HG02588 (cell line): Measurements from ENCODE around the gene RAB18.
"Not testable (repeated sequence)": the region's sequence is repeated elsewhere in the genome, so short reads cannot be mapped to it uniquely, and the experiment has no call there.

ENCODE experiments used
- ATAC-seq: cut with Tn5 transposase; IDR thresholded peaks from one replicate; pipeline ENCODE4 v1.9.1; 2021; ENCODE audit warnings: mild to moderate bottlenecking, moderate library complexity; ENCODE audit not compliant: unreplicated experiment

Gene RAB18

GRCh38 chr10:27503498-27504006 lies 552 bp upstream of the RAB18 start:
- ATAC-seq = no peak

- ATAC-seq = no peak
Measured at GRCh38 chr10:27504808-27505460, 830 bp downstream of the RAB18 start.

- ATAC-seq = not testable (repeated sequence)
Measured at GRCh38 chr10:27505537-27505936, 1.4 kb downstream of the RAB18 start.

GRCh38 chr10:27506280-27506679 lies 2.2 kb downstream of the RAB18 start:
- no peak for ATAC-seq

GRCh38 chr10:27512548-27512947 lies 8.4 kb downstream of the RAB18 start:
- no peak for ATAC-seq

- ATAC-seq = no peak
Measured at GRCh38 chr10:27513451-27514191, 9.5 kb downstream of the RAB18 start.

- ATAC-seq = no peak
Measured at GRCh38 chr10:27514243-27514642, 10.1 kb downstream of the RAB18 start.

- no peak for ATAC-seq
Measured at GRCh38 chr10:27518261-27518660, 14.2 kb downstream of the RAB18 start.

- no peak for ATAC-seq
Measured at GRCh38 chr10:27525819-27526218, 21.7 kb downstream of the RAB18 start.

- no peak for ATAC-seq
Measured at GRCh38 chr10:27526242-27526641, 22.1 kb downstream of the RAB18 start.

- ATAC-seq = no peak
Measured at GRCh38 chr10:27527666-27528295, 23.7 kb downstream of the RAB18 start.

GRCh38 chr10:27529010-27529783 lies 25.1 kb downstream of the RAB18 start:
- no peak for ATAC-seq

- ATAC-seq = no peak
Measured at GRCh38 chr10:27530477-27530876, 26.4 kb downstream of the RAB18 start.

- ATAC-seq = no peak
Measured at GRCh38 chr10:27531336-27531847, 27.3 kb downstream of the RAB18 start.

GRCh38 chr10:27534161-27534700 lies 30.1 kb downstream of the RAB18 start:
- no peak for ATAC-seq

- no peak for ATAC-seq
Measured at GRCh38 chr10:27535317-27535716, 31.2 kb downstream of the RAB18 start.

- no peak for ATAC-seq
Measured at GRCh38 chr10:27536437-27536836, 32.3 kb downstream of the RAB18 start.

- ATAC-seq = no peak
Measured at GRCh38 chr10:27537166-27537565, 33.1 kb downstream of the RAB18 start.

GRCh38 chr10:27537787-27538186 lies 33.7 kb downstream of the RAB18 start:
- ATAC-seq = no peak

GRCh38 chr10:27540672-27541071 lies 36.6 kb downstream of the RAB18 start:
- ATAC-seq = no peak
